NB4 (cell line): ENCODE measurements around the gene MAN2A1.

ENCODE experiments used
- CTCF ChIP-seq: IDR thresholded peaks from one replicate; pipeline ENCODE4 v1.5.1; 2012; ENCODE audit warnings: low read depth, low read length
- MAX ChIP-seq: IDR thresholded peaks from 2 replicates; pipeline ENCODE4 v1.6.1; 2011; ENCODE audit warnings: low read depth, low read length
- POLR2A ChIP-seq: IDR thresholded peaks from 2 replicates; pipeline ENCODE4 v1.6.1; 2011; ENCODE audit warnings: mild to moderate bottlenecking; ENCODE audit not compliant: insufficient read length; ENCODE audit errors: extremely low read depth

GRCh38 chr5:109694451-109694891, 4.7 kb downstream of the MAN2A1 start:
- TF ChIP-seq POLR2A (no peak), CTCF (no peak), MAX (no peak)
